GM06990 (cell line): ENCODE measurements around the gene PHF1.

Experiments used
- DNase-seq: peaks from one replicate; pipeline ENCODE4 v3.0.0-alpha.2; 2011; ENCODE audit not compliant: insufficient read length; ENCODE audit errors: extremely low read depth
- H3K27me3 ChIP-seq: replicated peaks from 2 replicates; pipeline ENCODE4 v1.6.0; 2011; ENCODE audit warnings: low read length; ENCODE audit not compliant: control insufficient read depth, insufficient read depth
- H3K36me3 ChIP-seq: 2 replicates; pipeline ENCODE4 v1.5.1; 2011; ENCODE audit warnings: low read length; ENCODE audit not compliant: control insufficient read depth, insufficient read depth
- H3K4me3 ChIP-seq: replicated peaks from 2 replicates; pipeline ENCODE4 v1.5.1; 2011; ENCODE audit warnings: low read depth, mild to moderate bottlenecking, control low read depth, low read length
- CTCF ChIP-seq: IDR thresholded peaks from 2 replicates; pipeline ENCODE4 v1.5.1; 2011; ENCODE audit warnings: low read length, control low read depth, mild to moderate bottlenecking, inconsistent platforms; ENCODE audit not compliant: insufficient read depth, poor library complexity, severe bottlenecking

PHF1 gene

GRCh38 chr6:33411632-33412005 is 805 bp downstream of the PHF1 start:
- H3K27me3 ChIP-seq, result no peaks in the 10 kb centered on the region
- peaks cover 16% of the 10 kb centered on the region for H3K36me3 ChIP-seq
- H3K4me3 ChIP-seq, result peak overlapping the region; percentile 73
- TF ChIP-seq CTCF, result no peak
- DNase-seq, result no peak

GRCh38 chr6:33412140-33413009 is 1.6 kb downstream of the PHF1 start:
- peaks cover 16% of the 10 kb centered on the region for H3K36me3 ChIP-seq

GRCh38 chr6:33413241-33414120 is 2.7 kb downstream of the PHF1 start:
- Histone ChIP-seq H3K36me3 (peaks cover 14% of the 10 kb centered on the region), H3K4me3 (no peak overlapping the region), H3K27me3 (no peaks in the 10 kb centered on the region)
- TF ChIP-seq CTCF, result no peak
- no peak for DNase-seq

More at GRCh38 chr6:33412140-33413009, 1.6 kb downstream of the PHF1 start:
- no peak for TF ChIP-seq CTCF
- Histone ChIP-seq H3K27me3 (no peaks in the 10 kb centered on the region), H3K4me3 (no peak overlapping the region)
- no peak for DNase-seq

GRCh38 chr6:33414592-33415271 is 3.9 kb downstream of the PHF1 start:
- TF ChIP-seq CTCF, result peak; percentile 54
- H3K4me3 ChIP-seq, result no peak overlapping the region

GRCh38 chr6:33415831-33416230 is 5.0 kb downstream of the PHF1 start:
- Histone ChIP-seq H3K4me3 (peak overlapping the region; percentile 81), H3K36me3 (peaks cover 12% of the 10 kb centered on the region), H3K27me3 (no peaks in the 10 kb centered on the region)
- no peak for DNase-seq
- TF ChIP-seq CTCF, result no peak

More at GRCh38 chr6:33414592-33415271, 3.9 kb downstream of the PHF1 start:
- no peak for DNase-seq
- Histone ChIP-seq H3K27me3 (no peaks in the 10 kb centered on the region), H3K36me3 (peaks cover 12% of the 10 kb centered on the region)
